ENCODE measurements around the gene PIR. TPM values are rescaled to one million over a fixed set of nuclear protein-coding genes. Genes with fewer than 3 reads are reported as not detected.

The PIR gene
- 53.4 and 58.4 TPM in 2 replicates for total RNA-seq
- long read RNA-seq, transcript PIR-201 (10 exons, 1,282 nt) = major isoform, 116 of 162 reads
- long read RNA-seq, transcript PIR-202 (10 exons, 1,539 nt) = minor isoform, 24 of 162 reads
- long read RNA-seq, partial matches to known transcripts = 5 of 162 reads
- long read RNA-seq, other reads (novel, unspliced or antisense) = 17 of 162 reads

DNA sequence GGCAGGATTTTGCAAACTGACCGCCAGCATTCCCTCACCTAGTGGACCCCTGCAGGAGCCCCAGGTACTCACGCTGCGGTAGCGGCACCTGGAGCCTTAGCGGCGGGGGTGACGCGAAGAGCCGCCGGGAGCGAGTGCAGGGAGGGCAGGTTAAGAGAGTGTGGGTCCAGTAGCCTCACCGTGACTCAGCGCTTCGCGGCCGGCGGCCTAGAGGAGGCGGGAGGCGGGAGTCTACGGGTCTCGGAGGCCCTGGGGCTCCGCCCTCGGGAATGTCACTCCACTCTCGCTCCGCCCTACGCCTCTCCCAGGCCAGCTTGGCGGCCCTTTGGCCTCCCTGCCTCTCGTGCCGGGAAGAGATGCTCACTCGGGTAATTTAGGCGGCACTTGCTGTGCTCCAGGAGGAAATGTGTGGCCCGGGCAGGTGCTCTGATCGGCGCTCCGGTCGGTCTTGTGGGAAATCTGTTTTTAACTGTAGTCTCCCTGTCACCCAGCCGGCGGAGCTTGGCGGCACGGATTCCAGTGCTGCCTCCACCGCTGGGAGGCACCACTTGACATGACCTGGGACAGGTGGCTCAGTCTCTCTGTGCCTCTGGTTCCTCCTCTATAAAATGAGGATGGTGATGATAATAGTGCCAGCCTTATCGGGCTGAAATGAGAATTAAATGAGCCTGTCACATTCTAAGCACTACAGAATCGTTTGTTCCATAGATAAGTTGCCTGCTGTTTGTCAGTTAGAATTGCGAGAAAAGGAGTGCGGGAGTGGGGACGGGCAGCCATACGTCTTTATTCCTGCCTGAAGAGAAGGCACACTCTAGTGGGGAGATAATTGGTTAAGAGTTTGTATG is at the start of gene PIR:
Gene PIR, minus strand, starts transcription at position 216 of the 845 bp plus-strand sequence. CDS start 2,076 bp downstream, outside the sequence.
- Mint-ChIP-seq H3K4me1 (peaks cover 37% of the 10 kb centered on the region), H3K4me3 (peak within 1 kb of the TSS; percentile 96), H3K9me3 (peaks cover 2% of the 10 kb centered on the region), H3K36me3 (ENCODE audit: low read depth) (peaks cover 18% of the 10 kb centered on the region), H3K27me3 (ENCODE audit: low read depth) (no peaks in the 10 kb centered on the region), H3K27ac (ENCODE audit: unreplicated experiment) (peak within 1 kb of the TSS; percentile 99)
- DNase-seq (ENCODE audit: low read depth, low spot score) = peak; percentile 82
- TF ChIP-seq, protein P1, sequence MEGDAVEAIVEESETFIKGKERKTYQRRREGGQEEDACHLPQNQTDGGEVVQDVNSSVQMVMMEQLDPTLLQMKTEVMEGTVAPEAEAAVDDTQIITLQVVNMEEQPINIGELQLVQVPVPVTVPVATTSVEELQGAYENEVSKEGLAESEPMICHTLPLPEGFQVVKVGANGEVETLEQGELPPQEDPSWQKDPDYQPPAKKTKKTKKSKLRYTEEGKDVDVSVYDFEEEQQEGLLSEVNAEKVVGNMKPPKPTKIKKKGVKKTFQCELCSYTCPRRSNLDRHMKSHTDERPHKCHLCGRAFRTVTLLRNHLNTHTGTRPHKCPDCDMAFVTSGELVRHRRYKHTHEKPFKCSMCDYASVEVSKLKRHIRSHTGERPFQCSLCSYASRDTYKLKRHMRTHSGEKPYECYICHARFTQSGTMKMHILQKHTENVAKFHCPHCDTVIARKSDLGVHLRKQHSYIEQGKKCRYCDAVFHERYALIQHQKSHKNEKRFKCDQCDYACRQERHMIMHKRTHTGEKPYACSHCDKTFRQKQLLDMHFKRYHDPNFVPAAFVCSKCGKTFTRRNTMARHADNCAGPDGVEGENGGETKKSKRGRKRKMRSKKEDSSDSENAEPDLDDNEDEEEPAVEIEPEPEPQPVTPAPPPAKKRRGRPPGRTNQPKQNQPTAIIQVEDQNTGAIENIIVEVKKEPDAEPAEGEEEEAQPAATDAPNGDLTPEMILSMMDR (conservative IDR thresholded peaks at IDR 0.05) = peak; percentile 65

DNA sequence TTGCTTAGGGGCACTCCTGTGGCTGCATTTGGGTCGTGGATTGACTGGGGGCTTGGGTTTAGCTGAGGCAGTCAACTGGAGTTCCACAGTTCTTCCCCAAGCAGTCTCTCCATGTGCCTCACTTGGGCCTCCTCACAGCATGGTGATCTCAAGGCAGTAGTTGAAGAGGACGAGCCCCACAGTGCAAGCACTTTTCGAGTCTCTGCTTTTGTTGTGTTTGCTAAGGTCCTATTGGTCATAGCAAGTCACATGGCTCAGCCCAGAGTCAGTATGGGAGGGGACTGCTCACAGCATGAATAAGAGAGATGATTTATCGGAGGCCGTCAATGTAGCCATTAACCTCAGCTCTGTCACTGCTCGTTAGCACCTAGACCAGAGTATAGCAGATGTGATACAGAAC is 37.2 kb upstream of the PIR start:
- H3K27me3 Mint-ChIP-seq (ENCODE audit: low read depth) = no peaks in the 10 kb centered on the region
- no peak overlapping the region for H3K27ac Mint-ChIP-seq (ENCODE audit: unreplicated experiment)
- no peak overlapping the region for H3K4me3 Mint-ChIP-seq
- peaks cover 2% of the 10 kb centered on the region for H3K9me3 Mint-ChIP-seq
- TF ChIP-seq, protein P1 (conservative IDR thresholded peaks at IDR 0.05) = no peak
- no peaks in the 10 kb centered on the region for H3K36me3 Mint-ChIP-seq (ENCODE audit: low read depth)
- H3K4me1 Mint-ChIP-seq = no peaks in the 10 kb centered on the region
- no peak for DNase-seq (ENCODE audit: low read depth, low spot score)

DNA sequence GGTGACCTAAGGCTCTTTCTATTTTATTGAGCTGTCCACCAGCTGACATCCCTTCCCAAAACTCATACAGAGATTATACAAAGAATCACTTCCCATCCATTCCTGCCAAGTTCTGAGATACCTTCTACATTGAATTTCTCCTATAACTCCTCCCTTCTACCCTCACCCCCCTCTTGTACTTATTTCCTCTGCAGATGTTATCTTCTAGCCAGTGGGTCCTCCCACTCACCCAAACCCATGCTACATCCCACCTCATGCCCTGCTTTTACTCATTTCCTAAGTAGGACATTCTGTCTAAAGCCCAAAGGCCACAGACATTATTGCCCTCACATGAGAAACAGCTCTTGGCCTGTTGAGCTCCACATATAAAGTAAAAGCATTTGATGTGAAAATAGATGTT is 36.0 kb upstream of the PIR start:
- no peak overlapping the region for H3K27ac Mint-ChIP-seq (ENCODE audit: unreplicated experiment)
- no peak for DNase-seq (ENCODE audit: low read depth, low spot score)
- no peaks in the 10 kb centered on the region for H3K36me3 Mint-ChIP-seq (ENCODE audit: low read depth)
- no peaks in the 10 kb centered on the region for H3K4me1 Mint-ChIP-seq
- peaks cover 2% of the 10 kb centered on the region for H3K9me3 Mint-ChIP-seq
- TF ChIP-seq, protein P1 (conservative IDR thresholded peaks at IDR 0.05) = no peak
- H3K27me3 Mint-ChIP-seq (ENCODE audit: low read depth) = no peaks in the 10 kb centered on the region
- no peak overlapping the region for H3K4me3 Mint-ChIP-seq

DNA sequence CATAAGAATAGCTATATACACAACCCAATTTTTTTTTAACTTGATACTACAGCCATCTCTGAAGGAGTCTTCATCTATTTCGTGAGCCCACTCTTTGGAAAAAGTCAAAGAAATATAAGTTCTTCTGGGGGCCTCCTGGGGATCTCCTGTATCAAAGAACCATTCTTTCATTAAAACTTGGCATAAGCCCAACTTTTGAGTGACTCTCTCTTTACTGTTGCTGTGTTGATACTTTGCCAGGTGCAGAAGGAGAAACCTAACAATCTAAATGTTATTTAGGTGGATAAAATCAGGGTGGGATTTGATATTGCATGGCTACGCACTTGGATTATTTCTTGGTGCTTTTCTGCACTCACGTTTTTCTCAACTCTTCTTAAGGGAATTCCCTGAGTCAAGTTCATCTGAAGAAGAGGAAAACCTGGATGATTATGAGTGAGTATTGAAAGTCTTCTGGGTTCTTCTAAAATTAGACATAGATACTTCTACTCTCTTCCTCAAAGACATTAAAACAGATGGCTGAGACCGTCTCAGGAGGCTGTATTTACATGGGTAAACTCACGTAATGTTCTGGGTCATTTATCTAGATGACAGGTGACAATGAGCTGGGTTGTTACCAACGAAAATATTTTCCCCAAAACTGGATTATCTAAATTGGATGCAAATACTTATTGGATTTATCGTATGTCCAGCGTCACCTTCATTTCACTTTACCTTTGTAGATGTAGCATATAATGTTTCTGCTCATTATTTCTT is 32.7 kb upstream of the PIR start:
- Mint-ChIP-seq H3K4me3 (no peak overlapping the region), H3K27ac (ENCODE audit: unreplicated experiment) (no peak overlapping the region), H3K9me3 (peaks cover 2% of the 10 kb centered on the region), H3K4me1 (no peaks in the 10 kb centered on the region), H3K36me3 (ENCODE audit: low read depth) (no peaks in the 10 kb centered on the region), H3K27me3 (ENCODE audit: low read depth) (no peaks in the 10 kb centered on the region)
- no peak for DNase-seq (ENCODE audit: low read depth, low spot score)
- TF ChIP-seq, protein P1 (conservative IDR thresholded peaks at IDR 0.05) = no peak

DNA sequence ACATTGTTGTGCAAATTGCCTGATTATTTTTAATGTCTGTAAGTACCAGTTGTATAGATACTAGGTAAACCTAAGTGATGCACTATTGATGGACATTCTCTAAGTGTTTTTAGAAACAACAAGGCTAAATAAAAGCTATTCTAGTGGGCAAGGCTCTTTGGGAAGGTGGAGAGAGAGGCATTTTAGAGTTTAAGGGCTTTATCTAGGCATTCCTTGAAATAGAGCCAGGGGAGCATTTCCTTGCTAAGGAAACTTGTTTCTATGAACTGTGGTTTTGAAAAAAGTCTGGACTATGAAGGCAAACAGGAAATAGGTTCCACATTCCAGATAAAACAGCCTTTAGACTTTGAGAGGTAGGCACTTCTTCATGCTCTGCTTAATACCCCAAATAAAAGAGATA is 31.3 kb upstream of the PIR start:
- no peak overlapping the region for H3K27ac Mint-ChIP-seq (ENCODE audit: unreplicated experiment)
- no peaks in the 10 kb centered on the region for H3K36me3 Mint-ChIP-seq (ENCODE audit: low read depth)
- H3K4me3 Mint-ChIP-seq = no peak overlapping the region
- no peak for DNase-seq (ENCODE audit: low read depth, low spot score)
- TF ChIP-seq, protein P1 (conservative IDR thresholded peaks at IDR 0.05) = no peak
- H3K9me3 Mint-ChIP-seq = peaks cover 5% of the 10 kb centered on the region
- no peaks in the 10 kb centered on the region for H3K4me1 Mint-ChIP-seq
- no peaks in the 10 kb centered on the region for H3K27me3 Mint-ChIP-seq (ENCODE audit: low read depth)

Data from neural crest cell (in vitro differentiated cells).